HepG2 (cell line): ENCODE measurements around the gene C14orf93. TPM values are rescaled to one million over a fixed set of nuclear protein-coding genes. Genes with fewer than 3 reads are reported as not detected.

ENCODE experiments used
- ATAC-seq: fragments of 200-7000 bp; cut with Tn5 transposase; 3 replicates; pipeline ENCODE4 v1.9.1; 2020; ENCODE audit warnings: mild to moderate bottlenecking, moderate library complexity
- BruUV-seq: library from RNA; stranded (reverse); fragments of 400-500 nt; replicated peaks from 2 replicates; lab custom pipeline; 2021; lab: Mats Ljungman, UMichigan
- CTCF ChIA-PET: fragments of 300-600 bp; formaldehyde crosslinking; extraction: SDS; loops from one replicate; lab custom pipeline; 2021; ENCODE audit warnings: low total read pairs, inconsistent platforms, low intra/inter-chr PET ratio; lab: Yijun Ruan, JAX
- POLR2A ChIA-PET: fragments of 350-600 bp; sonication (Branson Sonifier 250); formaldehyde crosslinking; loops from one replicate; lab custom pipeline; 2020; ENCODE audit warnings: antibody characterized with exemption, inconsistent platforms; lab: Yijun Ruan, JAX
- DNase-seq: peaks from one replicate; pipeline ENCODE4 v3.0.0-alpha.2; 2015; ENCODE audit warnings: low spot score
- FAIRE-seq: peaks from 3 replicates; lab custom pipeline; 2011; peaks lifted over from hg19 to GRCh38; lab: Jason Lieb, UNC
- H2AFZ ChIP-seq: one replicate; pipeline ENCODE4 v1.6.1; 2011; ENCODE audit warnings: low read length, inconsistent platforms
- H3K27ac ChIP-seq: fragments of 300-600 bp; 3 replicates; pipeline ENCODE4 v1.8.0; 2011; ENCODE audit warnings: mixed run types, mild to moderate bottlenecking, mixed read lengths, low read length, inconsistent platforms; ENCODE audit not compliant: insufficient read depth; ENCODE audit errors: extremely low read length
- H3K27me3 ChIP-seq, 2 experiments: fragments of 200-600 bp in 1 of 2; 2 replicates in 1 of 2; 3 replicates in 1 of 2; pipeline versions ENCODE4 v1.6.0 to v1.8.0; 2011; ENCODE audit warnings: low read length in 2 of 2, mild to moderate bottlenecking in 2 of 2, moderate library complexity in 2 of 2, inconsistent platforms in 1 of 2; ENCODE audit not compliant: insufficient read depth in 2 of 2, control insufficient read depth in 1 of 2
- H3K36me3 ChIP-seq, 2 experiments: fragments of 200-600 bp in 1 of 2; replicated peaks in 1 of 2; 2 replicates in 1 of 2; 3 replicates in 1 of 2; pipeline versions ENCODE4 v1.5.1 to v1.8.0; 2011; ENCODE audit warnings: low read length in 2 of 2, inconsistent platforms in 1 of 2; ENCODE audit not compliant: insufficient read depth in 2 of 2, control insufficient read depth in 1 of 2
- H3K4me1 ChIP-seq: 2 replicates; pipeline ENCODE4 v1.5.1; 2012; ENCODE audit warnings: low read length, inconsistent platforms; ENCODE audit not compliant: insufficient read depth
- H3K4me2 ChIP-seq: 2 replicates; pipeline ENCODE4 v1.6.0; 2011; ENCODE audit warnings: low read depth, low read length, inconsistent platforms
- H3K4me3 ChIP-seq, 3 experiments: fragments of 200-600 bp in 1 of 3; sonication (generic), shearing (Covaris generic) in 1 of 3; replicated peaks in 1 of 3; 2 replicates each; pipeline ENCODE4 v1.5.1; 2011 to 2016; ENCODE audit warnings: low read length in 3 of 3, inconsistent platforms in 2 of 3, low read depth in 2 of 3, mild to moderate bottlenecking in 2 of 3, control low read depth in 1 of 3, mixed read lengths in 1 of 3; ENCODE audit not compliant: insufficient read depth in 1 of 3
- H3K79me2 ChIP-seq: one replicate; pipeline ENCODE4 v1.6.1; 2011; ENCODE audit warnings: low read length, inconsistent platforms; ENCODE audit not compliant: insufficient read depth
- H3K9ac ChIP-seq: 2 replicates; pipeline ENCODE4 v1.6.0; 2011; ENCODE audit warnings: mild to moderate bottlenecking, low read depth, low read length, inconsistent platforms; ENCODE audit not compliant: insufficient read depth
- H3K9me3 ChIP-seq: 2 replicates; pipeline ENCODE4 v1.5.1; 2012; ENCODE audit warnings: mild to moderate bottlenecking, low read length
- H4K20me1 ChIP-seq: 2 replicates; pipeline ENCODE4 v1.6.0; 2011; ENCODE audit warnings: inconsistent platforms, mild to moderate bottlenecking, low read length, moderate library complexity; ENCODE audit not compliant: insufficient read depth
- ARNTL ChIP-seq: sonication (generic); formaldehyde crosslinking; IDR thresholded peaks from 2 replicates; pipeline ENCODE4 v1.4.0; 2020; ENCODE audit warnings: mild to moderate bottlenecking, missing genetic modification reagents
- DNMT3B ChIP-seq: conservative IDR thresholded peaks from 2 replicates; pipeline ENCODE4 v1.6.1; 2016; ENCODE audit warnings: missing biosample characterization, control low read depth
- NCOA2 ChIP-seq: sonication (generic); formaldehyde crosslinking; IDR thresholded peaks from 2 replicates; pipeline ENCODE4 v1.8.0; 2022; ENCODE audit warnings: inconsistent platforms
- ZNF264 ChIP-seq: sonication (generic); formaldehyde crosslinking; IDR thresholded peaks from 2 replicates; pipeline ENCODE4 v1.4.0; 2020; ENCODE audit warnings: missing genetic modification reagents
- ZNF30 ChIP-seq: sonication (generic); formaldehyde crosslinking; IDR thresholded peaks from 2 replicates; pipeline ENCODE4 v1.5.0; 2020; ENCODE audit warnings: mild to moderate bottlenecking, missing genetic modification reagents
- ZNF331 ChIP-seq: sonication (generic); formaldehyde crosslinking; IDR thresholded peaks from 2 replicates; pipeline ENCODE4 v1.4.0; 2020; ENCODE audit warnings: missing genetic modification reagents
- ZNF367 ChIP-seq: sonication (generic); formaldehyde crosslinking; IDR thresholded peaks from 2 replicates; pipeline ENCODE4 v1.4.0; 2020; ENCODE audit warnings: missing genetic modification reagents, borderline replicate concordance
- ZNF512B ChIP-seq: sonication (generic); formaldehyde crosslinking; IDR thresholded peaks from 2 replicates; pipeline ENCODE4 v1.5.1; 2020; ENCODE audit warnings: missing genetic modification reagents, mild to moderate bottlenecking, borderline replicate concordance
- ZNF572 ChIP-seq: sonication (generic); formaldehyde crosslinking; IDR thresholded peaks from 2 replicates; pipeline ENCODE4 v1.5.1; 2020; ENCODE audit warnings: mild to moderate bottlenecking, missing genetic modification reagents
- ZNF652 ChIP-seq: IDR thresholded peaks from 2 replicates; pipeline ENCODE4 v1.6.1; 2016; ENCODE audit warnings: low read depth, borderline replicate concordance
- WGBS: methylation state at CpG from one replicate; pipeline ENCODE4 v1.1.6; 2017; ENCODE audit warnings: low lambda C conversion rate; 5-methylcytosine and 5-hydroxymethylcytosine counted together
- in situ Hi-C: cut with HindIII; loops from 2 replicates; pipeline ENCODE4 v1.10.0; 2017; ENCODE audit warnings: low pct_unique_long_range_greater_than_20kb; ENCODE audit not compliant: extremely low pct_ligation_motif_present
- intact Hi-C: fragments of 100-400 bp; cut with micrococcal nuclease; formaldehyde crosslinking; loops from one replicate; pipeline ENCODE4 v1.10.0; 2022; ENCODE audit not compliant: unreplicated experiment
- polyA plus RNA-seq, 8 experiments: library from polyadenylated mRNA; depleted of rRNA in 3 of 8; stranded (reverse) in 7 of 8; unstranded in 1 of 8; fragments of >200 nt; fragmentation: Illumina TruSeq in 4 of 8; extraction: Trizol in 4 of 8; gene quantifications; 2 replicates each; pipeline versions ENCODE4 v1.2.1 to v1.2.3, GENCODE V29; 2011 to 2016; ENCODE audit warnings: low read depth in 4 of 8, missing spikeins in 1 of 8, mixed read lengths in 1 of 8; ENCODE audit not compliant: insufficient read depth in 1 of 8
- total RNA-seq, 5 experiments: library from RNA; depleted of rRNA; stranded (reverse); fragments of >200 nt; fragmentation: Illumina TruSeq; extraction: Trizol; gene quantifications; 2 replicates each; pipeline ENCODE4 v1.2.3, GENCODE V29; 2016; ENCODE audit warnings: low read depth in 1 of 5

C14orf93 gene
- total and polyA plus RNA-seq, 2 of the 13 experiments (the other 11 are each of a cell fraction or from before 2014, with no cell fraction given), result 11.4 to 22.5 TPM

- intact Hi-C loops (no loop called here), in situ Hi-C loops (no loop called here)
- ATAC-seq (no peak), FAIRE-seq (no peak), DNase-seq (no peak)
- WGBS, result 91% methylated on average over 8 of the region's 8 CpGs
- peaks cover 0 to 6% of the 10 kb centered on the region in 2 experiments; a peak in 1 of 5 replicates for H3K36me3 ChIP-seq
- no peaks in the 10 kb centered on the region for H4K20me1 ChIP-seq
- no peaks in the 10 kb centered on the region for H3K9me3 ChIP-seq
- no peak overlapping the region for H3K27ac ChIP-seq
- H3K4me3 ChIP-seq, result no peak overlapping the region
- POLR2A ChIA-PET, result interaction anchor here (5.5 to 8.5 kb wide), 3 partner anchors 8 to 17 kb away, joined by 88 to 160 read pairs (median 101); partner anchors contain the start of gene AJUBA
- H3K4me2 ChIP-seq, result no peak overlapping the region
- H3K4me1 ChIP-seq, result peaks cover 5% of the 10 kb centered on the region; the same call in 1 of the 2 replicates
- CTCF ChIA-PET, result interaction anchor here (0.9 kb wide), 1 partner anchor 63 kb away, joined by 3 read pairs; no protein-coding TSS in a partner anchor
- no peak overlapping the region for H3K9ac ChIP-seq
- no peak overlapping the region for H2AFZ ChIP-seq
- TF ChIP-seq DNMT3B (CRISPR knock-in tag), result no peak
- TF ChIP-seq ZNF652 (CRISPR knock-in tag), result no peak
- TF ChIP-seq ZNF30 (CRISPR knock-in tag), result no peak
- no peak for TF ChIP-seq ARNTL
- no peak for TF ChIP-seq ZNF331 (CRISPR knock-in tag)
- no peak for TF ChIP-seq NCOA2 (CRISPR knock-in tag)
- no peak for TF ChIP-seq ZNF367 (CRISPR knock-in tag)
- TF ChIP-seq ZNF264, result no peak
- TF ChIP-seq ZNF572 (CRISPR knock-in tag), result no peak
- TF ChIP-seq ZNF512B (CRISPR knock-in tag), result no peak
- no TSS peak for BruUV-seq
- H3K79me2 ChIP-seq, result no peaks in the 10 kb centered on the region
- H3K27me3 ChIP-seq, result no peaks in the 10 kb centered on the region
Observed at GRCh38 chr14:22991852-22992251, 18.1 kb downstream of the C14orf93 start.
